HUES48 (cell line): ENCODE data around the gene IP6K3.

Experiments used
- H3K27ac ChIP-seq: one replicate; pipeline ENCODE4 v1.7.0; 2013; ENCODE audit warnings: low read depth, low read length, inconsistent platforms
- H3K27me3 ChIP-seq: 2 replicates; pipeline ENCODE4 v1.6.1; 2013; ENCODE audit warnings: mild to moderate bottlenecking, low read length; ENCODE audit not compliant: control insufficient read depth, insufficient read depth
- H3K36me3 ChIP-seq: 2 replicates; pipeline ENCODE4 v1.6.1; 2013; ENCODE audit warnings: low read length; ENCODE audit not compliant: control insufficient read depth, insufficient read depth
- H3K4me1 ChIP-seq: 2 replicates; pipeline ENCODE4 v1.6.1; 2013; ENCODE audit warnings: mild to moderate bottlenecking, low read length; ENCODE audit not compliant: control insufficient read depth, insufficient read depth
- H3K4me3 ChIP-seq: 2 replicates; pipeline ENCODE4 v1.5.1; 2013; ENCODE audit warnings: mild to moderate bottlenecking, low read depth, low read length
- H3K9ac ChIP-seq: 2 replicates; pipeline ENCODE4 v1.6.1; 2013; ENCODE audit warnings: mild to moderate bottlenecking, low read depth, low read length, moderate library complexity
- H3K9me3 ChIP-seq: 2 replicates; pipeline ENCODE4 v1.6.1; 2013; ENCODE audit warnings: low read length; ENCODE audit not compliant: control insufficient read depth, insufficient read depth

IP6K3 gene

DNA sequence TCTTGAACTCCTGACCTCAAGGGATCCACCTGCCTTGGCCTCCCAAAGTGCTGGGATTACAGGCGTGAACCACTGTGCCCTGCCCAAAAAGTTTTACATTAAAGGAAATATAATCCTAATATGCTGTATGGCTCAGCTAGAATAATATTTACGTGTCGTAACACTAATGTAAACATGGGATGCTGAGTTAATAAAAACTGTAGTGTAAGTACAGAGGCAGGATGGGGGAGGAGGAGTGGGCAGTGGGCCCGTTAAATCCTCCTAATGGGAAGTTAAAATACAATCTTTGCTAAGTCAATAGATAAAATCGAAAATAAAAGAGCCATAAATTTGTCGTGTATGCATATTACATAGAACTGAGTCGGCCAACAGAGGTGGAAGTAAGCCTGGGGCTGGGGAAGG, 12.1 kb upstream of the IP6K3 start:
- H3K27ac ChIP-seq, result no peak overlapping the region
- no peaks in the 10 kb centered on the region; the same call in 1 of the 2 replicates for H3K4me1 ChIP-seq
- no peaks in the 10 kb centered on the region for H3K27me3 ChIP-seq
- H3K9ac ChIP-seq, result no peak overlapping the region
- no peaks in the 10 kb centered on the region for H3K36me3 ChIP-seq
- no peak overlapping the region for H3K4me3 ChIP-seq
- no peaks in the 10 kb centered on the region for H3K9me3 ChIP-seq

GRCh38 chr6:33757906-33758305, 11.2 kb upstream of the IP6K3 start:
- Histone ChIP-seq H3K4me1 (no peaks in the 10 kb centered on the region; the same call in 1 of the 2 replicates), H3K27me3 (no peaks in the 10 kb centered on the region), H3K9me3 (no peaks in the 10 kb centered on the region), H3K27ac (no peak overlapping the region), H3K36me3 (no peaks in the 10 kb centered on the region), H3K9ac (no peak overlapping the region), H3K4me3 (no peak overlapping the region)

GRCh38 chr6:33757113-33757512, 10.4 kb upstream of the IP6K3 start:
- H3K27ac ChIP-seq, result no peak overlapping the region
- H3K4me3 ChIP-seq, result no peak overlapping the region
- no peaks in the 10 kb centered on the region for H3K27me3 ChIP-seq
- H3K9me3 ChIP-seq, result no peaks in the 10 kb centered on the region
- H3K36me3 ChIP-seq, result no peaks in the 10 kb centered on the region
- H3K4me1 ChIP-seq, result no peaks in the 10 kb centered on the region; the same call in 1 of the 2 replicates
- no peak overlapping the region for H3K9ac ChIP-seq

DNA sequence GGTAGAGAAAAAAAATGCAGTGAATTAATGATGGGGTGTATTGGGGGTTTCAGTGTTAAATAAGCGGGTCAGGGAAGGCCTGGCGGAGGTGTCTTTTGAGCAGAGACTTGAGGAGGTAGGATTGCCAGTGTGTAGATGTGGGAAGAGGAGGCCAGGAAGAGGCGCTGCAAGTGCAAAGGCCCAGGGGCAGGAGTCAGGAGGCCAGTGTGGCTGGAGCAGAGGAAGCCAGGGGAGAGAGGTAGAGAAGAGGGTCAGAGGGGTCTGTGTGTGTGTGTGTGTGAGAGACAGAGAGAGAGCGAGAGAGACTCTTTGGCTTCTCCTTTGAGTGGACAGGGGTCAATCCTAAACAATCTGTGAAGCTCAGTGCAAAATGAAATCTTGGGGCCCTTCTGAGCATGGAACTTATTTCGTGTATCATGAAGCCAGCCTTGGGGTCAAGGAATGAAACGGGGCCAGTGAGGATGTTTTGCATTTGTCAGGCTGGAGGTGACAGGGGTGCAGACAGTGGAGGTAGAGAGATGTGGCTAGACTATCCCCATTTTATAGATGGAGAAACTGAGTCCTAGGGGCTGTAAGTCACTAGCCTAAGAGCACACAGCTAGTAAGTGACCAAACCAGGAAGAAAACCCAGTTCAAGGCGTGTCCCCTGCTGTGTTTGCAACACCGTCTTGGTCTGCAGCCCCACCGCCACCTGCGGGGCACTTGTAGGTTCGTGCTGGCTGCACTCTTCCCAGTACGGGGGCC, 9.7 kb upstream of the IP6K3 start:
- Histone ChIP-seq H3K9ac (no peak overlapping the region), H3K27me3 (no peaks in the 10 kb centered on the region), H3K4me1 (no peaks in the 10 kb centered on the region; the same call in 1 of the 2 replicates), H3K36me3 (no peaks in the 10 kb centered on the region), H3K9me3 (no peaks in the 10 kb centered on the region), H3K4me3 (no peak overlapping the region), H3K27ac (no peak overlapping the region)

- Histone ChIP-seq H3K27ac (no peak overlapping the region), H3K4me1 (no peaks in the 10 kb centered on the region; the same call in 1 of the 2 replicates), H3K9me3 (no peaks in the 10 kb centered on the region), H3K9ac (no peak overlapping the region), H3K27me3 (no peaks in the 10 kb centered on the region), H3K36me3 (no peaks in the 10 kb centered on the region), H3K4me3 (no peak overlapping the region)
Measured at GRCh38 chr6:33755070-33755869, 8.6 kb upstream of the IP6K3 start.

- no peaks in the 10 kb centered on the region for H3K9me3 ChIP-seq
- H3K27ac ChIP-seq, result no peak overlapping the region
- H3K27me3 ChIP-seq, result no peaks in the 10 kb centered on the region
- H3K4me1 ChIP-seq, result no peaks in the 10 kb centered on the region; the same call in 1 of the 2 replicates
- no peak overlapping the region for H3K9ac ChIP-seq
- no peak overlapping the region for H3K4me3 ChIP-seq
- H3K36me3 ChIP-seq, result no peaks in the 10 kb centered on the region
Measured at GRCh38 chr6:33754222-33754621, 7.5 kb upstream of the IP6K3 start.

DNA sequence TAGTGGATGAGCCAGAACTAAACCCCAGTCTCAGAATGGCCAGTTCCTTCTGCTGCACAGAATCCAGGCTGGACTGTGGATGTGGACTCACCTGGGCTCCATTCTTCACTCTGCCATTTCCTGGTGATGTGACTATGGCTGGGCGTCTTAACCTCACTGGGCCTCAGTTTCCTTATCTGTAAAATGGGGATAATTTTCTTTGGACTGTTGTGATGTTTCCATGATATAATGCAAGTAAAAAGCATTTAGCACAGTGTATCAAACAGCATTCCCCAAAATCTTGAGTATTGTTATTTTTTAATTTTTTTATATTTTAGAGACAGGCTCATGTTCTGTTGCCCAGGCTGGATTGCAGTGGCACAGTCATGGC, 5.9 kb upstream of the IP6K3 start:
- H3K4me1 ChIP-seq, result no peaks in the 10 kb centered on the region; the same call in 1 of the 2 replicates
- no peak overlapping the region for H3K27ac ChIP-seq
- no peak overlapping the region for H3K9ac ChIP-seq
- H3K9me3 ChIP-seq, result no peaks in the 10 kb centered on the region
- no peaks in the 10 kb centered on the region; the same call in 1 of the 2 replicates for H3K27me3 ChIP-seq
- no peaks in the 10 kb centered on the region for H3K36me3 ChIP-seq
- H3K4me3 ChIP-seq, result no peak overlapping the region

DNA sequence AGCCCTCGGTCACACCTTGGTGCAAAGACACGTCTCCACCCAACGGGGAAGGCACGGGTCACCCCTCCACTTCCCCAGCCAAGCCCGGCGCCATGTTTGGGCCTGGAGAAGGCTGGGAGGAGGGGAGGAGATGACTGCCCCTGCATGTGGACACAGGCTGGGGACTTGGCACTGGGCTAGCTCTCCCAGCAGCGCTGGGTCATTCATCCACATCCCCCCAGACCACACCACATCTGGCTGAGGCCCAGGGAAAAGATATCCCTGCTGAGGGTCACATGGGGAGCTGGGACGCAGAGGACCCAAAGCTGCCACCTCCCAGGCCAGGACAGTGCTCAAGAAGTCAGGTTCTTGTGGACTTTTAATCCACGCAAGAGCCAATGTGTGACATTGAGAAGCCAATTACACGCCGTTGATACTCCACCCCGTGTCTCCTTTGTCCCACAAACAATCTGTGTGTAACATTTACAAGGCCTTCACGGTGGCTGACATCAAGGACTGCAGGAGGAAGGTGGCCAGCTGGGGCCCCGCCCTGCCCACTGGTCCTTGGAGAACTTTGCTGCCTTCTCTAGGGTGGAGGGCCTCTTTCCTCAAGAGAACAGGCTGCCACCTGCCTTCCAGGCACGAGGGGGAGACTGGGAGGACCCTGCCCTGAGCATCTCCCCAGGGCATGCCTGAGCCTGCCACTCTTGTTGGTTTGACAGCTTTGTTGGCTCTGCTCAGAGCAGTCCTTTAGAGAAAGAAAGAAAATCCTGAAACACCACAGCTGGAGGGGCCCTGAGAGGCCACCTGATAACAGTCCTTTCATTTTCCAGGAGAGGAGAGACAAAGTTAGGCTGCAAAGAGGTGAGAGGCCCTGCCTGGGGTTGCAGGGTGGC, 5.3 kb upstream of the IP6K3 start:
- Histone ChIP-seq H3K4me1 (peaks cover under 1% of the 10 kb centered on the region; the same call in 1 of the 2 replicates), H3K9me3 (no peaks in the 10 kb centered on the region), H3K27ac (no peak overlapping the region), H3K36me3 (no peaks in the 10 kb centered on the region), H3K9ac (no peak overlapping the region), H3K4me3 (no peak overlapping the region), H3K27me3 (no peaks in the 10 kb centered on the region; the same call in 1 of the 2 replicates)

GRCh38 chr6:33750244-33750991, 3.7 kb upstream of the IP6K3 start:
- Histone ChIP-seq H3K9me3 (no peaks in the 10 kb centered on the region), H3K36me3 (no peaks in the 10 kb centered on the region), H3K9ac (no peak overlapping the region), H3K27ac (no peak overlapping the region), H3K4me1 (peaks cover 17% of the 10 kb centered on the region), H3K27me3 (no peaks in the 10 kb centered on the region; the same call in 1 of the 2 replicates), H3K4me3 (no peak overlapping the region)

DNA sequence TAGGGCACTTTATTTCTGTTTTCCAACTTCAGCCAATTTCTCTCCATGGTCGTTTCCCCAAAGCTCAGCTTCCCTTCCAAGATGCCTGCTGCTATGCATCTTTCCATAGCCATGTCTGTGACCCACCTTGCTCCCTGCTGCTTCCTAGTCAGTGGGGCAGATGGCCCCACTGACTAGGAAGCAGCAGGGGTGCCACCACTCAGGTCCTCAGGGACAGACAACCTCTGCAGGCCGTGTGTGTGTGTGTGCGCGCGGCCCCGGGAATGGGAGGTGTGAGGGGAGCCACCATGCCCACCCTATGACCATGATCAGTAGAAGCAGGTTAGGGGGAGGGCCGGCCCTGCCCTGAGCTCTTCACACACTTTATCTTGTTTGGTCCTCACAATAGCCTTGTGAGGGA, 2.7 kb upstream of the IP6K3 start:
- H3K27me3 ChIP-seq, result no peaks in the 10 kb centered on the region; the same call in 1 of the 2 replicates
- no peaks in the 10 kb centered on the region for H3K9me3 ChIP-seq
- H3K9ac ChIP-seq, result no peak overlapping the region
- no peaks in the 10 kb centered on the region for H3K36me3 ChIP-seq
- no peak overlapping the region for H3K4me3 ChIP-seq
- H3K27ac ChIP-seq, result no peak overlapping the region
- peaks cover 23% of the 10 kb centered on the region for H3K4me1 ChIP-seq
